MM.1S (cell line): ENCODE measurements around the gene TENT4A.

ENCODE experiments used
- DNase-seq: peaks from one replicate; pipeline ENCODE4 v3.0.0-alpha.2; 2015
- H2AFZ ChIP-seq: fragments of 300-600 bp; sonication (generic); 2 replicates; pipeline ENCODE4 v1.6.0; 2016; ENCODE audit warnings: antibody characterized with exemption, low read length
- H3F3A ChIP-seq: fragments of 300-600 bp; sonication (generic); 2 replicates; pipeline ENCODE4 v1.6.1; 2016; ENCODE audit warnings: mild to moderate bottlenecking, antibody characterized with exemption, low read length, moderate library complexity, mixed read lengths; ENCODE audit not compliant: insufficient read depth
- H3K27ac ChIP-seq: fragments of 300-600 bp; sonication (generic); 2 replicates; pipeline ENCODE4 v1.5.1; 2016; ENCODE audit warnings: mild to moderate bottlenecking, low read length
- H3K27me3 ChIP-seq: fragments of 300-600 bp; sonication (generic); replicated peaks from 2 replicates; pipeline ENCODE4 v1.6.0; 2016; ENCODE audit warnings: low read length; ENCODE audit not compliant: insufficient read depth
- H3K36me3 ChIP-seq: fragments of 300-600 bp; sonication (generic); replicated peaks from 2 replicates; pipeline ENCODE4 v1.6.1; 2016; ENCODE audit warnings: mild to moderate bottlenecking, low read length, mixed read lengths; ENCODE audit not compliant: insufficient read depth
- H3K4me1 ChIP-seq: fragments of 300-600 bp; sonication (generic); 2 replicates; pipeline ENCODE4 v1.6.1; 2016; ENCODE audit warnings: low read length, mixed read lengths
- H3K4me2 ChIP-seq: fragments of 300-600 bp; sonication (generic); 2 replicates; pipeline ENCODE4 v1.6.0; 2016; ENCODE audit warnings: low read depth, low read length
- H3K4me3 ChIP-seq: fragments of 300-600 bp; sonication (generic); 2 replicates; pipeline ENCODE4 v1.5.1; 2016; ENCODE audit warnings: low read length, mixed read lengths
- H3K79me2 ChIP-seq: fragments of 300-600 bp; sonication (generic); 2 replicates; pipeline ENCODE4 v1.6.1; 2016; ENCODE audit warnings: mixed run types, low read length, mixed read lengths
- H3K9ac ChIP-seq: fragments of 300-600 bp; sonication (generic); 2 replicates; pipeline ENCODE4 v1.6.1; 2016; ENCODE audit warnings: low read length, mixed read lengths
- H3K9me2 ChIP-seq: fragments of 300-600 bp; sonication (generic); replicated peaks from 2 replicates; pipeline ENCODE4 v1.6.1; 2016; ENCODE audit warnings: mild to moderate bottlenecking, low read length, mixed read lengths; ENCODE audit not compliant: insufficient read depth
- H3K9me3 ChIP-seq: fragments of 300-600 bp; sonication (generic); replicated peaks from 2 replicates; pipeline ENCODE4 v1.6.1; 2016; ENCODE audit warnings: mild to moderate bottlenecking, low read length, mixed read lengths; ENCODE audit not compliant: insufficient read depth
- H4K20me1 ChIP-seq: fragments of 300-600 bp; sonication (generic); 2 replicates; pipeline ENCODE4 v1.6.1; 2016; ENCODE audit warnings: mild to moderate bottlenecking, low read length, moderate library complexity, mixed read lengths; ENCODE audit not compliant: insufficient read depth
- CTCF ChIP-seq: fragments of 300-600 bp; sonication (generic); IDR thresholded peaks from 2 replicates; pipeline ENCODE4 v1.5.1; 2016; ENCODE audit warnings: antibody characterized with exemption, low read length, mixed read lengths
- EZH2 ChIP-seq: fragments of 300-600 bp; sonication (generic); optimal IDR thresholded peaks from 2 replicates; pipeline ENCODE3; 2017; ENCODE audit warnings: low read depth, mild to moderate bottlenecking, antibody characterized with exemption, low read length, mixed read lengths
- EZH2phosphoT487 ChIP-seq: fragments of 300-600 bp; sonication (generic); IDR thresholded peaks from 2 replicates; pipeline ENCODE4 v1.6.1; 2018; ENCODE audit warnings: antibody characterized with exemption, low read length

TENT4A gene

DNA sequence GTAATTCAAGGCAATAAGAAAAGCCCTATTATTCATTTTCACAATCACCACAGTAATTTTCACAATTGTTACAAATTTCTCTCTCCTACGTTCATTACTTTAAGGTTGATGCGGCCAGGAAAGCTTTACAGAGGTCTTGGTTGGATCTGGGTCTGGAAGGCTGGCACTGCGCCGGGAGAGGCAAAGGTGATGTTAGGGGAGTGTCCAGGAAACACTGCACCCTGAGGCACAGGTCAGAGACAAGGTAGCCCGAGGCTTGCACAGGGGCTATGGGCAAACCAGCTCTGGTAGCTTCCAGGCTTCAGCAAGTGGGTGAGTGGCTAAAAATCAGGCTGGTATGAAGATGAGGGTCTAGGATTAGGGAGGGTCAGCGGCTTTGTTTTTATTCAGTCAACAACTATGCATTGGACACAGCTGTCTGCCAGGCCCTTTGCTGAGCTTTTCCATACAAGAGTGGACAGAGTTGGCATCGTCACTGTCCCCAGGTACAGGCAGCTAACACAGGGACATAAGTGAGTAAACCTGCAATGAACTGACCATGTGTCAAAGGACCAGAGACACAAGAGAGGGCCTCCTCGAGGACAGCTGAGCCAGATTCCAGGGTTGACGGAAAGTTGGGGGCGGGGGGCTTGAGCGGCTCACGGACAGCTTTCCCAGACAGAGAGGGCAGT lies 12.4 kb upstream of the TENT4A start:
- Histone ChIP-seq H3K27ac (no peak overlapping the region), H3K9ac (no peak overlapping the region), H3K4me2 (no peak overlapping the region), H2AFZ (no peak overlapping the region), H3K36me3 (no peaks in the 10 kb centered on the region), H4K20me1 (no peaks in the 10 kb centered on the region), H3K27me3 (no peaks in the 10 kb centered on the region), H3K79me2 (no peaks in the 10 kb centered on the region), H3K4me1 (no peaks in the 10 kb centered on the region), H3K4me3 (no peak overlapping the region), H3K9me3 (no peaks in the 10 kb centered on the region), H3K9me2 (no peaks in the 10 kb centered on the region), H3F3A (no peaks in the 10 kb centered on the region)
- TF ChIP-seq CTCF (no peak), EZH2 (no peak), EZH2phosphoT487 (no peak)
- DNase-seq, result no peak

DNA sequence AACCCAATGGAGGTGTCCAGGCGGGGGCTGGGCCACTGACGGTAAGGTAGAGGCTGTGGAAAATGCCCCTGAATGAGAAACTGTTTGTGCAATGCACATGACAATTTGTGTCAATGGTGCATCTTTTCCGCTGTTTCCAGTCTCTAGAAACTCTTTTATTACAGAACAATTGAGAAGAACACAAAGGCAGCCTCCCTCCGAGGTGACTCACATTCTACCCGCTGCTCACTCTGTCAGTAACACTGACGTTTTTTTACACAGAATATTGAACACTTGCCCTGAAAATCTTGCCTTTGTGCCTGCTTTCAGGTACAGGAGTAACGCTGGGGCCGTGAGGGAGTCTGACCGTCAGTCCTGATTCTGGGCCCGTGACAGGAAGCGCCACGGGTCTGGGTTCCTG lies 11.7 kb upstream of the TENT4A start:
- Histone ChIP-seq H3K27me3 (no peaks in the 10 kb centered on the region), H4K20me1 (no peaks in the 10 kb centered on the region), H3K9me2 (no peaks in the 10 kb centered on the region), H3K4me2 (no peak overlapping the region), H3K4me3 (no peak overlapping the region), H3K9ac (no peak overlapping the region), H3K4me1 (no peaks in the 10 kb centered on the region), H3K27ac (no peak overlapping the region), H3K9me3 (no peaks in the 10 kb centered on the region), H3K36me3 (no peaks in the 10 kb centered on the region), H3K79me2 (no peaks in the 10 kb centered on the region), H3F3A (no peaks in the 10 kb centered on the region), H2AFZ (no peak overlapping the region)
- TF ChIP-seq CTCF (no peak), EZH2 (no peak), EZH2phosphoT487 (no peak)
- DNase-seq, result no peak

GRCh38 chr5:6702633-6703032 lies 10.6 kb upstream of the TENT4A start:
- no peak for TF ChIP-seq EZH2
- TF ChIP-seq CTCF, result no peak
- DNase-seq, result no peak
- no peaks in the 10 kb centered on the region for H3K36me3 ChIP-seq
- H3K9me3 ChIP-seq, result no peaks in the 10 kb centered on the region
- no peak overlapping the region for H3K27ac ChIP-seq
- no peaks in the 10 kb centered on the region for H3K4me1 ChIP-seq
- no peaks in the 10 kb centered on the region for H3K9me2 ChIP-seq
- no peaks in the 10 kb centered on the region for H3F3A ChIP-seq
- H3K4me2 ChIP-seq, result no peak overlapping the region
- H3K4me3 ChIP-seq, result no peak overlapping the region
- H3K79me2 ChIP-seq, result no peaks in the 10 kb centered on the region
- H4K20me1 ChIP-seq, result no peaks in the 10 kb centered on the region
- H3K27me3 ChIP-seq, result no peaks in the 10 kb centered on the region
- H2AFZ ChIP-seq, result no peak overlapping the region
- H3K9ac ChIP-seq, result no peak overlapping the region
